WTC11 (cell line): ENCODE measurements around the gene ACER1. TPM values are rescaled to one million over a fixed set of nuclear protein-coding genes. Genes with fewer than 3 reads are reported as not detected.

Experiments used
- ATAC-seq: fragments of 200-7000 bp; cut with Tn5 transposase; 2 replicates; pipeline ENCODE4 v1.10.0; 2021; ENCODE audit warnings: mild to moderate bottlenecking, moderate library complexity
- CTCF ChIA-PET: fragments of 300-600 bp; sonication (Branson Sonifier 250); formaldehyde crosslinking; loops from one replicate; lab custom pipeline; 2021; ENCODE audit warnings: antibody characterized with exemption; lab: Charles Lee
- POLR2A ChIA-PET: fragments of 350-600 bp; sonication (Branson Sonifier 250); formaldehyde crosslinking; loops from one replicate; lab custom pipeline; 2021; ENCODE audit warnings: antibody characterized with exemption; lab: Charles Lee
- DNase-seq: peaks from one replicate; pipeline ENCODE4 v3.0.0; 2021; ENCODE audit warnings: low spot score
- H3K27ac Mint-ChIP-seq: 2 replicates; pipeline ENCODE4 v1.8.0; 2021; ENCODE audit warnings: mixed read lengths
- H3K27me3 Mint-ChIP-seq: 2 replicates; pipeline ENCODE4 v1.8.0; 2021; ENCODE audit warnings: low read depth, mild to moderate bottlenecking, moderate library complexity, mixed read lengths
- H3K36me3 Mint-ChIP-seq: 2 replicates; pipeline ENCODE4 v1.8.0; 2021; ENCODE audit warnings: mixed read lengths
- H3K4me1 Mint-ChIP-seq: 2 replicates; pipeline ENCODE4 v1.8.0; 2022; ENCODE audit warnings: mixed read lengths
- H3K4me3 Mint-ChIP-seq: 2 replicates; pipeline ENCODE4 v1.8.0; 2021; ENCODE audit warnings: mild to moderate bottlenecking, moderate library complexity, mixed read lengths
- H3K9me3 Mint-ChIP-seq: 2 replicates; pipeline ENCODE4 v1.8.0; 2021; ENCODE audit warnings: mixed read lengths
- JUN ChIP-seq: sonication (generic); formaldehyde crosslinking; IDR thresholded peaks from 2 replicates; pipeline ENCODE4 v1.8.0; 2023; ENCODE audit warnings: mild to moderate bottlenecking, missing genetic modification reagents
- MYBL2 ChIP-seq: sonication (generic); formaldehyde crosslinking; IDR thresholded peaks from 2 replicates; pipeline ENCODE4 v1.8.1; 2023; ENCODE audit warnings: mild to moderate bottlenecking, moderate library complexity, missing genetic modification reagents
- NFE2L1 ChIP-seq: sonication (generic); formaldehyde crosslinking; IDR thresholded peaks from 2 replicates; pipeline ENCODE4 v1.8.1; 2023; ENCODE audit warnings: missing genetic modification reagents
- PRDM15 ChIP-seq: sonication (generic); formaldehyde crosslinking; IDR thresholded peaks from 2 replicates; pipeline ENCODE4 v1.8.0; 2022; ENCODE audit warnings: missing genetic modification reagents
- PREB ChIP-seq: sonication (generic); formaldehyde crosslinking; IDR thresholded peaks from 2 replicates; pipeline ENCODE4 v1.8.1; 2022; ENCODE audit warnings: mild to moderate bottlenecking, missing genetic modification reagents, moderate library complexity, borderline replicate concordance
- RORB ChIP-seq: fragments of 250-450 bp; sonication (Bioruptor Pico); IDR thresholded peaks from 2 replicates; pipeline ENCODE4 v1.9.0; 2021; ENCODE audit warnings: mild to moderate bottlenecking
- ZBTB21 ChIP-seq: sonication (generic); formaldehyde crosslinking; IDR thresholded peaks from 2 replicates; pipeline ENCODE4 v1.8.1; 2023; ENCODE audit warnings: mild to moderate bottlenecking, missing genetic modification reagents, borderline replicate concordance
- ZNF121 ChIP-seq: sonication (generic); formaldehyde crosslinking; IDR thresholded peaks from 2 replicates; pipeline ENCODE4 v1.8.0; 2023; ENCODE audit warnings: missing genetic modification reagents
- ZNF138 ChIP-seq: sonication (generic); formaldehyde crosslinking; conservative IDR thresholded peaks from 2 replicates; pipeline ENCODE4 v1.8.1; 2022; ENCODE audit warnings: mild to moderate bottlenecking, moderate library complexity, missing genetic modification reagents
- total RNA-seq: library from RNA; stranded (reverse); gene quantifications from 3 replicates; pipeline ENCODE4 v1.2.3, GENCODE V29; 2021
- TF ChIP-seq, protein P1 (sequence below): sonication (generic); formaldehyde crosslinking; IDR thresholded peaks from 2 replicates; pipeline ENCODE4 v1.8.0; 2022; ENCODE audit warnings: mild to moderate bottlenecking, missing genetic modification reagents
- TF ChIP-seq, protein P2 (sequence below): sonication (generic); formaldehyde crosslinking; IDR thresholded peaks from 2 replicates; pipeline ENCODE4 v1.8.0; 2022; ENCODE audit warnings: mild to moderate bottlenecking, missing genetic modification reagents
- TF ChIP-seq, protein P3 (sequence below): fragments of 250-450 bp; sonication (Bioruptor Pico); IDR thresholded peaks from 2 replicates; pipeline ENCODE4 v1.9.0; 2021; ENCODE audit warnings: mild to moderate bottlenecking, borderline replicate concordance
- TF ChIP-seq, protein P4 (sequence below): sonication (generic); formaldehyde crosslinking; IDR thresholded peaks from 2 replicates; pipeline ENCODE4 v1.8.1; 2023; ENCODE audit warnings: mild to moderate bottlenecking, missing genetic modification reagents
- TF ChIP-seq, protein P5 (sequence below): sonication (generic); formaldehyde crosslinking; IDR thresholded peaks from 2 replicates; pipeline ENCODE4 v1.8.1; 2023; ENCODE audit warnings: mild to moderate bottlenecking, missing genetic modification reagents, moderate library complexity
- TF ChIP-seq, protein P6 (sequence below): fragments of 250-450 bp; sonication (Bioruptor Pico); IDR thresholded peaks from 2 replicates; pipeline ENCODE4 v1.9.0; 2021; ENCODE audit warnings: moderate library complexity, mild to moderate bottlenecking, inconsistent platforms, borderline replicate concordance

ACER1 gene
- total RNA-seq, 1 experiment from 2014 or later, result not detected

DNA sequence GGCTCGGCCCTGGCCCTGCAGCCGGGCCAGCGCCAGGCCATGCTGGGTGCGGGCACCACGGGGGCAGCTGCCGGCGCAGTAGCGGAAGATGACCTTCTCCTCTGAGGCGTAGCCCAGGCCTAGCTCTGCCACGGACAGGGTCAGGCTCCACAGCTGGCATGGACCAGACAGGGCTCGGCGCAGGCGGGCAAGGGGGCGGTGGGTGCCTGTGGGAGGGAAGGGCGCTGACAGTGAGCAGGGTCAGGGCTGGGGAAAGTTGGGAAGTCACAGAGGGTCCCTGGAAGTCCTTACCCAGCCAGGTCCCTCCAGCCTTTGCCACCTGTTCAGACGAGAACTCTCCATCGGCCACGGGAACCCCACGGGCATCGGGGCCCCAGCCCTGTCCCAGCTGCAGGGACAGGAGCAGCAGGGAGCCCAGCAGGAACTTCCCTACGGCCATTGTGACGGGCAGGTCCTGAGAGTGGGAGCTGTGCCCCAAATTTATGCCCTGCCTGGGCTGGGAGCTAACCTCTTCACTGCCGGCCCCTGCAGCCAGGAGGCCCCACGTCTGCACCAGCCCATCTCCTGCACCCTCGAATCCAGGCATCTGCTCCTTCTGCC lies 42.1 kb upstream of the ACER1 start, which contains the start of gene PSPN:
TSS of gene PSPN (minus strand) at position 523 of the 600 bp plus-strand sequence. CDS start at position 439, 84 bp downstream.
- no peak for TF ChIP-seq ZNF121
- TF ChIP-seq, protein P1, sequence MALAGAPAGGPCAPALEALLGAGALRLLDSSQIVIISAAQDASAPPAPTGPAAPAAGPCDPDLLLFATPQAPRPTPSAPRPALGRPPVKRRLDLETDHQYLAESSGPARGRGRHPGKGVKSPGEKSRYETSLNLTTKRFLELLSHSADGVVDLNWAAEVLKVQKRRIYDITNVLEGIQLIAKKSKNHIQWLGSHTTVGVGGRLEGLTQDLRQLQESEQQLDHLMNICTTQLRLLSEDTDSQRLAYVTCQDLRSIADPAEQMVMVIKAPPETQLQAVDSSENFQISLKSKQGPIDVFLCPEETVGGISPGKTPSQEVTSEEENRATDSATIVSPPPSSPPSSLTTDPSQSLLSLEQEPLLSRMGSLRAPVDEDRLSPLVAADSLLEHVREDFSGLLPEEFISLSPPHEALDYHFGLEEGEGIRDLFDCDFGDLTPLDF, result no peak
- TF ChIP-seq MYBL2, result no peak
- TF ChIP-seq, protein P2, sequence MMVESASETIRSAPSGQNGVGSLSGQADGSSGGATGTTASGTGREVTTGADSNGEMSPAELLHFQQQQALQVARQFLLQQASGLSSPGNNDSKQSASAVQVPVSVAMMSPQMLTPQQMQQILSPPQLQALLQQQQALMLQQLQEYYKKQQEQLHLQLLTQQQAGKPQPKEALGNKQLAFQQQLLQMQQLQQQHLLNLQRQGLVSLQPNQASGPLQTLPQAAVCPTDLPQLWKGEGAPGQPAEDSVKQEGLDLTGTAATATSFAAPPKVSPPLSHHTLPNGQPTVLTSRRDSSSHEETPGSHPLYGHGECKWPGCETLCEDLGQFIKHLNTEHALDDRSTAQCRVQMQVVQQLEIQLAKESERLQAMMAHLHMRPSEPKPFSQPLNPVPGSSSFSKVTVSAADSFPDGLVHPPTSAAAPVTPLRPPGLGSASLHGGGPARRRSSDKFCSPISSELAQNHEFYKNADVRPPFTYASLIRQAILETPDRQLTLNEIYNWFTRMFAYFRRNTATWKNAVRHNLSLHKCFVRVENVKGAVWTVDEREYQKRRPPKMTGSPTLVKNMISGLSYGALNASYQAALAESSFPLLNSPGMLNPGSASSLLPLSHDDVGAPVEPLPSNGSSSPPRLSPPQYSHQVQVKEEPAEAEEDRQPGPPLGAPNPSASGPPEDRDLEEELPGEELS (CRISPR knock-in tag), result peak; percentile 35; the same call in 1 of the 2 replicates
- TF ChIP-seq ZBTB21 (CRISPR knock-in tag), result no peak
- TF ChIP-seq, protein P3, sequence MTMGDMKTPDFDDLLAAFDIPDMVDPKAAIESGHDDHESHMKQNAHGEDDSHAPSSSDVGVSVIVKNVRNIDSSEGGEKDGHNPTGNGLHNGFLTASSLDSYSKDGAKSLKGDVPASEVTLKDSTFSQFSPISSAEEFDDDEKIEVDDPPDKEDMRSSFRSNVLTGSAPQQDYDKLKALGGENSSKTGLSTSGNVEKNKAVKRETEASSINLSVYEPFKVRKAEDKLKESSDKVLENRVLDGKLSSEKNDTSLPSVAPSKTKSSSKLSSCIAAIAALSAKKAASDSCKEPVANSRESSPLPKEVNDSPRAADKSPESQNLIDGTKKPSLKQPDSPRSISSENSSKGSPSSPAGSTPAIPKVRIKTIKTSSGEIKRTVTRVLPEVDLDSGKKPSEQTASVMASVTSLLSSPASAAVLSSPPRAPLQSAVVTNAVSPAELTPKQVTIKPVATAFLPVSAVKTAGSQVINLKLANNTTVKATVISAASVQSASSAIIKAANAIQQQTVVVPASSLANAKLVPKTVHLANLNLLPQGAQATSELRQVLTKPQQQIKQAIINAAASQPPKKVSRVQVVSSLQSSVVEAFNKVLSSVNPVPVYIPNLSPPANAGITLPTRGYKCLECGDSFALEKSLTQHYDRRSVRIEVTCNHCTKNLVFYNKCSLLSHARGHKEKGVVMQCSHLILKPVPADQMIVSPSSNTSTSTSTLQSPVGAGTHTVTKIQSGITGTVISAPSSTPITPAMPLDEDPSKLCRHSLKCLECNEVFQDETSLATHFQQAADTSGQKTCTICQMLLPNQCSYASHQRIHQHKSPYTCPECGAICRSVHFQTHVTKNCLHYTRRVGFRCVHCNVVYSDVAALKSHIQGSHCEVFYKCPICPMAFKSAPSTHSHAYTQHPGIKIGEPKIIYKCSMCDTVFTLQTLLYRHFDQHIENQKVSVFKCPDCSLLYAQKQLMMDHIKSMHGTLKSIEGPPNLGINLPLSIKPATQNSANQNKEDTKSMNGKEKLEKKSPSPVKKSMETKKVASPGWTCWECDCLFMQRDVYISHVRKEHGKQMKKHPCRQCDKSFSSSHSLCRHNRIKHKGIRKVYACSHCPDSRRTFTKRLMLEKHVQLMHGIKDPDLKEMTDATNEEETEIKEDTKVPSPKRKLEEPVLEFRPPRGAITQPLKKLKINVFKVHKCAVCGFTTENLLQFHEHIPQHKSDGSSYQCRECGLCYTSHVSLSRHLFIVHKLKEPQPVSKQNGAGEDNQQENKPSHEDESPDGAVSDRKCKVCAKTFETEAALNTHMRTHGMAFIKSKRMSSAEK (CRISPR knock-in tag), result no peak
- TF ChIP-seq, all 79 proteins: peak for 1
- Mint-ChIP-seq H3K36me3 (peaks cover 16% of the 10 kb centered on the region), H3K4me1 (peaks cover 17% of the 10 kb centered on the region), H3K4me3 (0 out of 2 replicates have a peak within 1 kb of the TSS, but pooled peaks have one; percentile 35), H3K9me3 (peaks cover 5% of the 10 kb centered on the region; the same call in 1 of the 2 replicates), H3K27me3 (no peaks in the 10 kb centered on the region), H3K27ac (peak within 1 kb of the TSS; percentile 41)
- ChIA-PET CTCF (no interaction called here), POLR2A (no interaction called here)
- DNase-seq (no peak), ATAC-seq (no peak)

DNA sequence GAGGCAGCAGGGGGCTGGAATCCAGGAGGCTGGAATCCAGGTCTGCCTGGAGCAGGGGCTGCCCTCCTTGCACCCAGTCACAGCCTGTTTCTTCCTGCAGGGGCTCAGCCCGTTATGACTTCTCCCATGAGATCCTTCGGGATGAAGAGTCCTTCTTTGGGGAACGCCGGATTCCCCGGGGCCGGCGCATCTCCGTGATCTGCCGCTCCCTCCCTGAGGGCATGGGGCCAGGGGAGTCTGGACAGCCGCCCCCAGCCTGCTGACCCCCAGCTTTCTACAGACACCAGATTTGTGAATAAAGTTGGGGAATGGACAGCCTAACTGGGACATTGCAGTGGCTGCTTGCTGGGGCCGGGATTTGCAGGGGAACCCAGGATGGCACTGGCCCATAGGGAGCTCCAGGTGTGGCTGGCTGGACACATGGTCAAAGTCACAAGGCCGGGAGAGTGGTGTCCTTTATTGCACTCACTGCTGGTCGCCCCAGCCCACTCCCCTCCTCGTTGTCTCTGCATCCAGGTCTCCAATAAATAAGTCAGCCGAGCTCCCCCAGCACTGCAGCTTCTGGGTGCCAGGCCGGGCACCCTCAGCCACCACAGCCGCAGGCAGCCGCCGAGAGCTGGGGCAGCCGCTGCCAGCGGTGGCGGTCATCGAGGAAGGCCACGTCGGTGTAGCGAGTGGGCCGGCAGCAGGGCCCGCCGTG lies 41.4 kb upstream of the ACER1 start:
- CTCF ChIA-PET, result no interaction called here
- no peak for TF ChIP-seq ZNF138 (CRISPR knock-in tag)
- no peak for TF ChIP-seq NFE2L1 (CRISPR knock-in tag)
- no peak for TF ChIP-seq PREB (CRISPR knock-in tag)
- TF ChIP-seq RORB (CRISPR knock-in tag), result no peak
- no peak for TF ChIP-seq PRDM15 (CRISPR knock-in tag)
- TF ChIP-seq, protein P4, sequence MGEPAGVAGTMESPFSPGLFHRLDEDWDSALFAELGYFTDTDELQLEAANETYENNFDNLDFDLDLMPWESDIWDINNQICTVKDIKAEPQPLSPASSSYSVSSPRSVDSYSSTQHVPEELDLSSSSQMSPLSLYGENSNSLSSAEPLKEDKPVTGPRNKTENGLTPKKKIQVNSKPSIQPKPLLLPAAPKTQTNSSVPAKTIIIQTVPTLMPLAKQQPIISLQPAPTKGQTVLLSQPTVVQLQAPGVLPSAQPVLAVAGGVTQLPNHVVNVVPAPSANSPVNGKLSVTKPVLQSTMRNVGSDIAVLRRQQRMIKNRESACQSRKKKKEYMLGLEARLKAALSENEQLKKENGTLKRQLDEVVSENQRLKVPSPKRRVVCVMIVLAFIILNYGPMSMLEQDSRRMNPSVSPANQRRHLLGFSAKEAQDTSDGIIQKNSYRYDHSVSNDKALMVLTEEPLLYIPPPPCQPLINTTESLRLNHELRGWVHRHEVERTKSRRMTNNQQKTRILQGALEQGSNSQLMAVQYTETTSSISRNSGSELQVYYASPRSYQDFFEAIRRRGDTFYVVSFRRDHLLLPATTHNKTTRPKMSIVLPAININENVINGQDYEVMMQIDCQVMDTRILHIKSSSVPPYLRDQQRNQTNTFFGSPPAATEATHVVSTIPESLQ (CRISPR knock-in tag), result no peak
- TF ChIP-seq, protein P5, sequence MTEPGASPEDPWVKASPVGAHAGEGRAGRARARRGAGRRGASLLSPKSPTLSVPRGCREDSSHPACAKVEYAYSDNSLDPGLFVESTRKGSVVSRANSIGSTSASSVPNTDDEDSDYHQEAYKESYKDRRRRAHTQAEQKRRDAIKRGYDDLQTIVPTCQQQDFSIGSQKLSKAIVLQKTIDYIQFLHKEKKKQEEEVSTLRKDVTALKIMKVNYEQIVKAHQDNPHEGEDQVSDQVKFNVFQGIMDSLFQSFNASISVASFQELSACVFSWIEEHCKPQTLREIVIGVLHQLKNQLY (CRISPR knock-in tag), result no peak
- no peak for TF ChIP-seq JUN (CRISPR knock-in tag)
- TF ChIP-seq, protein P6, sequence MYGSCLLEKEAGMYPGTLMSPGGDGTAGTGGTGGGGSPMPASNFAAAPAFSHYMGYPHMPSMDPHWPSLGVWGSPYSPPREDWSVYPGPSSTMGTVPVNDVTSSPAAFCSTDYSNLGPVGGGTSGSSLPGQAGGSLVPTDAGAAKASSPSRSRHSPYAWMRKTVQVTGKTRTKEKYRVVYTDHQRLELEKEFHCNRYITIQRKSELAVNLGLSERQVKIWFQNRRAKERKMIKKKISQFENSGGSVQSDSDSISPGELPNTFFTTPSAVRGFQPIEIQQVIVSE, result no peak

More for the DNA sequence above, 41.4 kb upstream of the ACER1 start:
- ATAC-seq (no peak), DNase-seq (no peak)
- H3K4me3 Mint-ChIP-seq, result peak overlapping the region; percentile 35; the same call in 1 of the 2 replicates
- peak overlapping the region; percentile 36; the same call in 1 of the 2 replicates for H3K27ac Mint-ChIP-seq
- peaks cover 9% of the 10 kb centered on the region for H3K36me3 Mint-ChIP-seq
- no peaks in the 10 kb centered on the region for H3K27me3 Mint-ChIP-seq
- POLR2A ChIA-PET, result interaction anchor here (0.5 kb wide), 1 partner anchor 679 kb away, joined by 3 read pairs; no protein-coding TSS in a partner anchor
- peaks cover 17% of the 10 kb centered on the region for H3K4me1 Mint-ChIP-seq
- peaks cover 2% of the 10 kb centered on the region; the same call in 1 of the 2 replicates for H3K9me3 Mint-ChIP-seq
